ENCODE data around the gene SALL3.

DNA sequence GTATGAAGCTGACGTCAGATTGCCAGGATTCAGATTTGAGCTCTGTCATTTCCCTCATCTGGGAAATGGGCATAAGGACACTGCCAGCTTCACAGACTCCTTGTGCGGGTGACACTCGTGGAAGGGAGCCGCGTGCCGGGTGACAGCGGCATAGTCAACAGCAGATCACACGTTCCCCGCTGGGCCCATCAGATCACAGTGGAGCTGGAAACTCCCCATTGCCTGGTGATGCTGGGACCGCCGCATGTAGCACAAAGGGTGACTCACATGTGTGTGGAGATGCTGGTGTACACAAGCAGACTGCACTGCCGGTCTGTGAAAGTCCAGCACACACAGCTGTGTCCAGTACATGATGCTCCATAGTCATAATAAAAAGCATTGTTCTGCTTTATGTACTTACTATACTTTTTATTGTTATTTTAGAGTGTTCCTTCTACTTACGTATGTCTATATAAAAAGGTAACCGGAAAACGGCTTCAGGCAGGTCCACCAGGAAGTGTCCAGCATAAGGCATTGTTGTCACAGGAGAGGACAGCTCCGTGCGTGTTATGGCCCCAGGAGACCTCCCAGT lies 31.8 kb downstream of the SALL3 start:
- TF ChIP-seq CTCF (IDR thresholded peaks at IDR 0.05) = no peak
- no peak for TF ChIP-seq EP300 (IDR thresholded peaks at IDR 0.05)
- no peak for TF ChIP-seq POLR2A (IDR thresholded peaks at IDR 0.05)
- no peak for TF ChIP-seq POLR2AphosphoS5 (IDR thresholded peaks at IDR 0.05)
